ENCODE data around the gene NID2. TPM values are rescaled to one million over a fixed set of nuclear protein-coding genes. Genes with fewer than 3 reads are reported as not detected.

Gene NID2
- total RNA-seq, 4 donors from 2014 or later = 1.9 to 5.6 (median 4.3) TPM

- H3K36me3 ChIP-seq = no peaks in the 10 kb centered on the region
- no peaks in the 10 kb centered on the region for H3K9me3 ChIP-seq
- intact Hi-C loops (cut with DNase I; ENCODE audit: low total_unique reads) = loop anchor here (5.0 kb wide), 1 partner anchor 37 kb away; no protein-coding TSS in a partner anchor
- in situ Hi-C loops (cut with MboI; ENCODE audit: low sequenced_read_pairs in 4 of 4) = no loop called here
- DNase-seq (no peak), ATAC-seq (no peak)
- peaks cover 7 to 14% of the 10 kb centered on the region in 2 donors for H3K4me1 ChIP-seq
- no peak overlapping the region for H3K4me3 ChIP-seq
- H3K27ac ChIP-seq = no peak overlapping the region
- H3K27me3 ChIP-seq = no peaks in the 10 kb centered on the region
- TF ChIP-seq POLR2A (IDR thresholded peaks at IDR 0.05) = no peak
These were observed 14.2 kb downstream of the NID2 start for GRCh38 chr14:52054678-52055077.

GRCh38 chr14:52053044-52053443, 15.8 kb downstream of the NID2 start:
- intact Hi-C loops (cut with DNase I; ENCODE audit: low total_unique reads) (loop anchor here (5.0 kb wide), 1 partner anchor 36 kb away; no protein-coding TSS in a partner anchor), in situ Hi-C loops (cut with MboI; ENCODE audit: low sequenced_read_pairs in 4 of 4) (no loop called here)
- H3K36me3 ChIP-seq = no peaks in the 10 kb centered on the region
- no peak overlapping the region for H3K4me3 ChIP-seq
- TF ChIP-seq POLR2A (IDR thresholded peaks at IDR 0.05) = no peak
- no peak for TF ChIP-seq CTCF (IDR thresholded peaks at IDR 0.05 in 4 of 5, conservative IDR thresholded peaks at IDR 0.05 in 1 of 5)
- no peak for DNase-seq
- peaks cover 7 to 19% of the 10 kb centered on the region in 2 donors for H3K4me1 ChIP-seq
- no peaks in the 10 kb centered on the region for H3K9me3 ChIP-seq
- no peaks in the 10 kb centered on the region for H3K27me3 ChIP-seq
- peak overlapping the region; percentile 22 to 67 (median 40) for H3K27ac ChIP-seq
- peak; percentile 38 to 39 for ATAC-seq

DNA sequence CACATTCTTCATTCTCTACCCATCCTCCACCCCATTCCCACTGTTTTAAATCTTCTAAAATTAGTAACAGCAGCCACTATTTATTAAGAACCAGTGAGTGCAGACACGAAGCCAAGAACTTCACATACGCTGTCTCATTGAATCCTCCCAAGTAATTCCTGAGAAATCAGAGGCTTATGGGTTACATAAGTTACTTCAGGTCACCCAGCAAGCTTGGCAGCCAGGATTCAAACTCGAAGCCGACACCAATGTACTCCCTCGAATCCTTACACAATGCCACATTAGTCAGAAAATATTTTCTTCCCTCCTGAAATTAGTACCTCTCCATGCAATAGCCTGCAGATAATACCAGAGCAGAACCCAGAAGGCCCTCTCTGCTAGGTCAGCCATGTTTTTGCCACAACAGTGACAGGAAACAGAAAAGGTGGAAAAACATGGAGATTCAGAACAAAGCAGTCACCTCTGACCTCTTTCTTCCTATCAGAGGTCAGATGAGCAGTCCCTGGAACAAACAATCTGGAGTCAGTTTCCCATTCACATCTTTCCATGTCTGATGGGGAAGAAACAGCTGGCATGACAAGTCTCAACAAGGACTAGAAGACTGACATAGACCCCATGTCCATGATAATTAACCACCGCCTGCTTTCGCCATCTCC, 16.4 kb downstream of the NID2 start:
- Histone ChIP-seq H3K4me3 (no peak overlapping the region), H3K36me3 (no peaks in the 10 kb centered on the region), H3K27ac (peak overlapping the region; percentile 22 to 67 (median 40)), H3K9me3 (no peaks in the 10 kb centered on the region), H3K4me1 (peaks cover 7 to 19% of the 10 kb centered on the region in 2 donors), H3K27me3 (no peaks in the 10 kb centered on the region)
- ATAC-seq (peak; percentile 68 to 80), DNase-seq (peak in 1 of 2 donors; percentile 53)
- TF ChIP-seq CTCF (IDR thresholded peaks at IDR 0.05 in 4 of 5, conservative IDR thresholded peaks at IDR 0.05 in 1 of 5) (no peak), POLR2A (IDR thresholded peaks at IDR 0.05) (no peak)
- intact Hi-C loops (cut with DNase I; ENCODE audit: low total_unique reads) = loop anchor here (5.0 kb wide), 1 partner anchor 35 kb away; no protein-coding TSS in a partner anchor
- in situ Hi-C loops (cut with MboI; ENCODE audit: low sequenced_read_pairs in 4 of 4) = no loop called here

DNA sequence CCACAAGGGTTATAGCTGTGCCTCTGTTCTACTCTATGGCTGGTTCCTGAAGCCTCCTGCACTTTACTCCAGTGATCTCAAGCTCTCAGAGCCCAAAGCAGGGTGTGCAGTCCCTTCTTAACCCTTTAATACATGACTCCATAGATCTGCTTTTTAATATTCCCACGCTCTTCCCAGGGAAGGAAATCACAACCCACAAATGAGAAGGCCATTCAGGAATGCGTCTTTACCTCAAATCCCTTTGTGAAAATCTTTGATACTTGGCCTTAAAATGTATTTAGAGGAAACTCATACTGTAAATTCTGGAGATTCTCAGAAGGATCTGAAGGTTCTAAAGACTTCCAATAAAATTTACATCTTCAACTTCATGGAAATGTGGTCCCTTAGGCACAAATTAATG, 17.0 kb downstream of the NID2 start:
- Histone ChIP-seq H3K27me3 (no peaks in the 10 kb centered on the region), H3K4me1 (peaks cover 7 to 19% of the 10 kb centered on the region in 2 donors), H3K4me3 (no peak overlapping the region), H3K9me3 (no peaks in the 10 kb centered on the region), H3K36me3 (no peaks in the 10 kb centered on the region), H3K27ac (peak overlapping the region in 3 of 4 donors; percentile 22 to 67 (median 50))
- intact Hi-C loops (cut with DNase I; ENCODE audit: low total_unique reads) (loop anchor here (5.0 kb wide), 1 partner anchor 35 kb away; no protein-coding TSS in a partner anchor), in situ Hi-C loops (cut with MboI; ENCODE audit: low sequenced_read_pairs in 4 of 4) (no loop called here)
- DNase-seq (no peak), ATAC-seq (no peak)
- TF ChIP-seq POLR2A (IDR thresholded peaks at IDR 0.05) (no peak), CTCF (IDR thresholded peaks at IDR 0.05 in 4 of 5, conservative IDR thresholded peaks at IDR 0.05 in 1 of 5) (no peak)

DNA sequence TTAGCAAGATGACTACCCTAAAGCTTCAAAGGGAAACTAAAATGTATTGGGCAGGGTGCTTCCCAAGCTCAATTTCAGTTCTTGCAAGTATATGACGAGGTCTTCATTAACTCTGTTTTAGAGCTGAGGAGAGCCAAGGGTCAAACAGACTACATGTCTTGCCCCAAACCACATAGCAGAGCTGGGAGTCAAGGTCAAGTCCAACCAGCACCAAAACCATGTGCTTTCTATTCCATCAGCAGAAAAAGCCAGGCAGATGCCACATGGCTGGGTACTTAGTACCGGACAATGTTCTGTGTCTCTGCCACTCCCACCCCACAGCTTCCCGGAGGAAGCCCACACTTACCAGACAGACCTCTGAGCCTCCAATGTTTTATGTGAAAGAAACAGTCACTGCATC, 17.6 kb downstream of the NID2 start:
- Histone ChIP-seq H3K4me3 (no peak overlapping the region), H3K27ac (peak overlapping the region in 1 of 4 donors; percentile 67), H3K4me1 (peaks cover 7 to 19% of the 10 kb centered on the region in 2 donors), H3K36me3 (no peaks in the 10 kb centered on the region), H3K9me3 (no peaks in the 10 kb centered on the region), H3K27me3 (no peaks in the 10 kb centered on the region)
- intact Hi-C loops (cut with DNase I; ENCODE audit: low total_unique reads) = loop anchor here (5.0 kb wide), 1 partner anchor 34 kb away; no protein-coding TSS in a partner anchor
- TF ChIP-seq POLR2A (IDR thresholded peaks at IDR 0.05) (no peak), CTCF (IDR thresholded peaks at IDR 0.05 in 4 of 5, conservative IDR thresholded peaks at IDR 0.05 in 1 of 5) (no peak)
- DNase-seq = no peak
- ATAC-seq = no peak
- in situ Hi-C loops (cut with MboI; ENCODE audit: low sequenced_read_pairs in 4 of 4) = no loop called here

Data from gastrocnemius medialis (tissue), 4 donors.